ENCODE measurements around the gene ANAPC5.

Gene ANAPC5

DNA sequence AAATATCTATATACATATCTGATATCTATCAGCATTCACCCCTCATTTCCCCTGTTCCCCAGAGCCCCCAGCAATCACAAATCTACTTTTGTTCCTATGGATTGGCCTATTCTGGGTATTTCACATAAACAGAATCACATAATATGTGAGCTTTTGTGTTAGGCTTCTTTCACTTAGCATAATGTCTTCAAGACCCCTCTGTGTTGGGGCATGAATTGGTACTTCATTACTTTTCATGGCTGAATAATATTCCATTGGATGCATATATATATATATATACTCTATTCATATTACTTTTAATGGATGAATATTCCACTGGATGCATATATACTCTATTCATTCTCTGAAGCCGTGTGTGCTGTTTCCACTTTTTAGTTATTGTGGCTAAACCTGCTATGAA lies 84.4 kb downstream of the ANAPC5 start:
- no peak for DNase-seq
- in situ Hi-C loops (cut with MboI; ENCODE audit: low pct_unique_long_range_greater_than_20kb, low sequenced_read_pairs), result no loop called here

DNA sequence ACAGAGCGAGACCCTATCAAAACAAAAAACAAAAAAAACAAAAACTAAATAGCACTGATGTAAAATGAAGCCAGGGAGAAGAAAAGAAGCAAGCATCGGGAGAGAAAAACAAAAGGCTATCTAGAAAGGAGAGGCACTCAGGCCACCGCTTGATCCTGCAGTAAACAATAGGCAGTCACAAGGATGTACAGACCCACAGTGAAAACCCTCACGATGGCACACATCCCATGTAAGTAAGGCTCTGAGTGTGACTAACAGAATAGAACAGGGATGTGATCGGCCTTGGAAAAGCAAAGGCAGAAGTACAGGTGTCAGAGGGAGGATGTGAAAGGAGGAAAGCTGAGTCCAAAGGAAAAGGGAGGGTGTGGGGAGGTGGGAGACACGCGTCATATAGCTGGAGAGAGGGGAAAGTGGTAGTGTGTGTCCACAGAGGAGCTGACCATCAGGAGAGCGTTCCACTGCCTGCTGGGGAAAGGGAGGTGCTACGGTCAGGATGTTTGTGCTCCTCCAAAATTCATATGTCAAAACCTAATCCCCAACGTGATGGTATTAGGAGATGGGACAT lies 87.2 kb downstream of the ANAPC5 start:
- in situ Hi-C loops (cut with MboI; ENCODE audit: low pct_unique_long_range_greater_than_20kb, low sequenced_read_pairs), result no loop called here
- DNase-seq, result no peak

- no peak for DNase-seq
- in situ Hi-C loops (cut with MboI; ENCODE audit: low pct_unique_long_range_greater_than_20kb, low sequenced_read_pairs), result no loop called here
Observed at GRCh38 chr12:121264135-121264534, 88.1 kb downstream of the ANAPC5 start.

DNA sequence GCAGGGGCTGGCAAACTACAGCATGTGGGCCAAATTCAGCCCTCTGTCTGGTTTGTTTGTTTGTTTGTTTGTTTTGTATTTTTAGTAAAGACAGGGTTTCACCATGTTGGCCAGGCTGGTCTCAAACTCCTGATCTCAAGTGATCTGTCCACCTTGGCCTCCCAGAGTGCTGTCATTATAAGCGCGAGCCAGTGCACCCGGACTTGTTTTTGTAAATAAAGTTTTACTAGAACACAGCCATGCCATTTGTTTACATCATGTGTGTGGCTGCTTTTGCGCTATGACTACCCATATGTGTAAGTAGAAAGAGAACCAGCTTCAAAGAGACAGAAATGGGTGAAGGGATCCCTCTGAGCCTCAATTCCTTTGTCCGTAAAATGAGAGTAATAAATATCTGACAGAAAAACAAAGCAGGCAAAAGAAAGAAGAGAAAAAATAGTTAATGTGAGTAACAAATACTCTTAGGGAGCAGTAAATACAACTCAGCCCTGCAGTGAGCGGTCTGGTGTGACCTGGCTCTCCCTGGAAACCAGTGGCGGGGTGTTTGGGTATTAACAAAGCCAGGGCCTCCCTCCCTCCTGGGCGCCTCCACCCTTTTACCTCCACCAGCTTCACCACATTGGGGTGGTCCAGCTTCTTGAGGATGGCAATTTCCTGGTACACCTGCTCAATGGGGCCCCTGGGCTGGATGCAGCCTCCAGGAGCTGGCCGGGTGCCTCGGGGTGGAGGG lies 88.8 kb downstream of the ANAPC5 start:
- in situ Hi-C loops (cut with MboI; ENCODE audit: low pct_unique_long_range_greater_than_20kb, low sequenced_read_pairs), result no loop called here

GRCh38 chr12:121261398-121261797 lies 90.8 kb downstream of the ANAPC5 start:
- in situ Hi-C loops (cut with MboI; ENCODE audit: low pct_unique_long_range_greater_than_20kb, low sequenced_read_pairs), result no loop called here
- no peak for DNase-seq

More for the DNA sequence above, 88.8 kb downstream of the ANAPC5 start:
- DNase-seq, result no peak

GRCh38 chr12:121260091-121260490 lies 92.1 kb downstream of the ANAPC5 start:
- DNase-seq, result no peak
- in situ Hi-C loops (cut with MboI; ENCODE audit: low pct_unique_long_range_greater_than_20kb, low sequenced_read_pairs), result no loop called here

GRCh38 chr12:121259074-121259473 lies 93.1 kb downstream of the ANAPC5 start:
- in situ Hi-C loops (cut with MboI; ENCODE audit: low pct_unique_long_range_greater_than_20kb, low sequenced_read_pairs), result no loop called here

More at GRCh38 chr12:121259074-121259473, 93.1 kb downstream of the ANAPC5 start:
- DNase-seq, result no peak

All from KBM-7 (cell line).